Keratinocyte (primary cell): ENCODE data around the gene PRKCA. TPM values are rescaled to one million over a fixed set of nuclear protein-coding genes. Genes with fewer than 3 reads are reported as not detected.

Source experiments
- DNase-seq: peaks from one replicate; pipeline ENCODE4 v3.0.0-alpha.2; 2011; ENCODE audit warnings: low read depth, missing footprints, low spot score
- FAIRE-seq: peaks from 2 replicates; lab custom pipeline; 2011; peaks lifted over from hg19 to GRCh38; lab: Jason Lieb, UNC
- H2AFZ ChIP-seq: 2 replicates; pipeline ENCODE4 v1.6.0; 2012; ENCODE audit warnings: low read length, control low read depth, inconsistent platforms; ENCODE audit not compliant: control insufficient read depth
- H3K27ac ChIP-seq: 2 replicates; pipeline ENCODE4 v1.5.1; 2011; ENCODE audit warnings: low read length; ENCODE audit not compliant: control insufficient read depth, insufficient read depth
- H3K27me3 ChIP-seq: 3 replicates; pipeline ENCODE4 v1.6.0; 2011; ENCODE audit warnings: low read length; ENCODE audit not compliant: control insufficient read depth, insufficient read depth; ENCODE audit errors: extremely low read depth
- H3K36me3 ChIP-seq, 2 experiments: 2 replicates in 1 of 2; 3 replicates in 1 of 2; pipeline ENCODE4 v1.5.1; 2011; ENCODE audit warnings: low read length in 2 of 2, mild to moderate bottlenecking in 1 of 2; ENCODE audit not compliant: control insufficient read depth in 2 of 2, insufficient read depth in 2 of 2; ENCODE audit errors: extremely low read depth in 1 of 2
- H3K4me1 ChIP-seq: 3 replicates; pipeline ENCODE4 v1.5.1; 2011; ENCODE audit warnings: low read length; ENCODE audit not compliant: control insufficient read depth, insufficient read depth; ENCODE audit errors: extremely low read depth
- H3K4me2 ChIP-seq: 3 replicates; pipeline ENCODE4 v1.6.0; 2011; ENCODE audit warnings: low read depth, low read length; ENCODE audit not compliant: control insufficient read depth, insufficient read depth; ENCODE audit errors: extremely low read depth
- H3K4me3 ChIP-seq, 3 experiments: fragments of 200-600 bp in 1 of 3; sonication (generic) in 1 of 3; 2 replicates in 2 of 3; 3 replicates in 1 of 3; pipeline ENCODE4 v1.5.1; 2011 to 2016; ENCODE audit warnings: low read length in 3 of 3, mild to moderate bottlenecking in 3 of 3, control low read depth in 2 of 3, inconsistent platforms in 1 of 3, low read depth in 1 of 3, mixed read lengths in 1 of 3, mixed run types in 1 of 3, moderate library complexity in 1 of 3; ENCODE audit not compliant: control insufficient read depth in 2 of 3, insufficient read depth in 2 of 3; ENCODE audit errors: extremely low read depth in 1 of 3
- H3K79me2 ChIP-seq: 2 replicates; pipeline ENCODE4 v1.6.0; 2012; ENCODE audit warnings: low read length; ENCODE audit not compliant: control insufficient read depth, insufficient read depth
- H3K9ac ChIP-seq: 3 replicates; pipeline ENCODE4 v1.6.0; 2011; ENCODE audit warnings: low read length; ENCODE audit not compliant: control insufficient read depth, insufficient read depth; ENCODE audit errors: extremely low read depth
- H3K9me1 ChIP-seq: 3 replicates; pipeline ENCODE4 v1.6.0; 2011; ENCODE audit warnings: low read length; ENCODE audit not compliant: control insufficient read depth, insufficient read depth; ENCODE audit errors: extremely low read depth
- H3K9me3 ChIP-seq: 2 replicates; pipeline ENCODE4 v1.5.1; 2012; ENCODE audit warnings: low read depth, low read length; ENCODE audit not compliant: control insufficient read depth
- H4K20me1 ChIP-seq: 3 replicates; pipeline ENCODE4 v1.6.0; 2011; ENCODE audit warnings: low read length; ENCODE audit not compliant: control insufficient read depth, insufficient read depth; ENCODE audit errors: extremely low read depth
- EZH2 ChIP-seq: IDR thresholded peaks from one replicate; pipeline ENCODE4 v1.6.1; 2012; ENCODE audit warnings: inconsistent platforms, mild to moderate bottlenecking, low read length, moderate library complexity
- dilution Hi-C: fragments of 300-500 bp; cut with MboI; formaldehyde crosslinking; loops from one replicate; pipeline ENCODE4 v1.7.0; 2020; ENCODE audit warnings: low sequenced_read_pairs; ENCODE audit not compliant: extremely low pct_ligation_motif_present
- polyA plus RNA-seq, 5 experiments: library from polyadenylated mRNA; depleted of rRNA in 3 of 5; stranded (reverse) in 3 of 5; stranded (forward) in 1 of 5; unstranded in 1 of 5; fragments of >200 nt; gene quantifications; 1 replicate in 1 of 5; 2 replicates in 3 of 5; 3 replicates in 1 of 5; pipeline versions ENCODE4 v1.2.1 to v1.2.3, GENCODE V29; 2011 to 2012; ENCODE audit warnings: missing spikeins in 2 of 5, low read depth in 1 of 5, low replicate concordance in 1 of 5
- TF ChIP-seq, protein P1 (sequence below), 3 experiments: IDR thresholded peaks in 1 of 3; conservative IDR thresholded peaks in 1 of 3; optimal IDR thresholded peaks in 1 of 3; 2 replicates in 2 of 3; 3 replicates in 1 of 3; pipeline versions ENCODE3 to v1.5.1; 2011; ENCODE audit warnings: low read length in 3 of 3, mild to moderate bottlenecking in 3 of 3, moderate library complexity in 2 of 3, control low read depth in 1 of 3, inconsistent platforms in 1 of 3; ENCODE audit not compliant: insufficient read depth in 2 of 3; ENCODE audit errors: extremely low read depth in 1 of 3

Gene PRKCA
- polyA plus RNA-seq, 1 donor (not counting 4 experiments of a cell fraction or from before 2014, with no cell fraction given) = 3.6 TPM

DNA sequence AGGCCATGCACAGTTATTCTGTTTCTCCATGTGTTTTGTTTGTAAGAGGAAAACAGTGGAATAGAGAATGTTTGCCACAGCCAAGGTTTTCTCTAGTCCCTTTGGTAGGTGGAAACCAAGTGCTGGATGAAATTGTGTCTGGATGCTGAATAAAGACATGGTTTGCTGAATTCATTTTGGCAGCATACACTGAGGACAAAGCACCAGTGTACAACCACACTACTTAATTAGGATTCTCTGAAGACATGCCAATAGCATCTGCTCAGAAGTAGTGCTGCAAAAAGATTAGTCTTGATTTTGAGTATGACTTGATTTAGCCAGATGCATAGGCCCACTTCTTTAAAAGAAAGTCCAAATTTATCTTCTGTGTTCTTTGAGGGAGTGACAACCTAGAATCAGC is 302.0 kb downstream of the PRKCA start:
- H3K4me3 ChIP-seq = no peak overlapping the region
- TF ChIP-seq EZH2 = no peak
- TF ChIP-seq, protein P1, sequence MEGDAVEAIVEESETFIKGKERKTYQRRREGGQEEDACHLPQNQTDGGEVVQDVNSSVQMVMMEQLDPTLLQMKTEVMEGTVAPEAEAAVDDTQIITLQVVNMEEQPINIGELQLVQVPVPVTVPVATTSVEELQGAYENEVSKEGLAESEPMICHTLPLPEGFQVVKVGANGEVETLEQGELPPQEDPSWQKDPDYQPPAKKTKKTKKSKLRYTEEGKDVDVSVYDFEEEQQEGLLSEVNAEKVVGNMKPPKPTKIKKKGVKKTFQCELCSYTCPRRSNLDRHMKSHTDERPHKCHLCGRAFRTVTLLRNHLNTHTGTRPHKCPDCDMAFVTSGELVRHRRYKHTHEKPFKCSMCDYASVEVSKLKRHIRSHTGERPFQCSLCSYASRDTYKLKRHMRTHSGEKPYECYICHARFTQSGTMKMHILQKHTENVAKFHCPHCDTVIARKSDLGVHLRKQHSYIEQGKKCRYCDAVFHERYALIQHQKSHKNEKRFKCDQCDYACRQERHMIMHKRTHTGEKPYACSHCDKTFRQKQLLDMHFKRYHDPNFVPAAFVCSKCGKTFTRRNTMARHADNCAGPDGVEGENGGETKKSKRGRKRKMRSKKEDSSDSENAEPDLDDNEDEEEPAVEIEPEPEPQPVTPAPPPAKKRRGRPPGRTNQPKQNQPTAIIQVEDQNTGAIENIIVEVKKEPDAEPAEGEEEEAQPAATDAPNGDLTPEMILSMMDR (optimal IDR thresholded peaks at IDR 0.05 in 1 of 3, IDR thresholded peaks at IDR 0.05 in 1 of 3, conservative IDR thresholded peaks at IDR 0.05 in 1 of 3; ENCODE audit: extremely low read depth in 1 of 3, insufficient read depth in 2 of 3, low read length in 3 of 3) = no peak
- DNase-seq (no peak), FAIRE-seq (no peak)
- no peaks in the 10 kb centered on the region for H3K79me2 ChIP-seq
- no peaks in the 10 kb centered on the region for H3K4me1 ChIP-seq
- no peaks in the 10 kb centered on the region for H3K27me3 ChIP-seq
- H2AFZ ChIP-seq = no peak overlapping the region
- no peaks in the 10 kb centered on the region for H3K9me1 ChIP-seq
- no peaks in the 10 kb centered on the region for H4K20me1 ChIP-seq
- H3K9ac ChIP-seq = no peak overlapping the region
- no peaks in the 10 kb centered on the region for H3K36me3 ChIP-seq
- no peaks in the 10 kb centered on the region for H3K9me3 ChIP-seq
- H3K27ac ChIP-seq = no peak overlapping the region
- dilution Hi-C loops = no loop called here
- no peak overlapping the region for H3K4me2 ChIP-seq

DNA sequence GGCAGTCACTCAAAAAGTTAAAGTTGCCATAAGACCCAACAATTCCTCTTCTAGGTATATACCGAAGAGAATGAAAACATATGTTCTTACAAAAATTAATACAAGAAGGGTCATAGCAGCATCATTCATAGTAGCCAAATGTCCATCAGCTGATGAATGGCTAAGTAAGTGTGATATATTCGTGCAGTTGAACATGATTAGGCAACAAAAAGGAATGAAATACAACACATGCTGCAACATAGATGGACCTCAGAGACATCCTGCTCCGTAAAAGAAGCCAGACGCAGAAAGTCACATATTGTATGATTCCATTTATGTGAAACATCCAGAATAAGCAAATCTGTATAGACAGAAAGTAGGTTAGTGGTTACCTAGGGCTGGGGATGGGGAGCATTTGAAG is 303.1 kb downstream of the PRKCA start:
- no peak for FAIRE-seq
- Histone ChIP-seq H3K36me3 (no peaks in the 10 kb centered on the region), H3K4me1 (no peaks in the 10 kb centered on the region), H3K79me2 (no peaks in the 10 kb centered on the region), H3K27me3 (no peaks in the 10 kb centered on the region), H3K9ac (no peak overlapping the region), H3K4me2 (no peak overlapping the region), H3K9me3 (no peaks in the 10 kb centered on the region), H3K9me1 (no peaks in the 10 kb centered on the region), H3K27ac (no peak overlapping the region), H4K20me1 (no peaks in the 10 kb centered on the region), H3K4me3 (no peak overlapping the region), H2AFZ (no peak overlapping the region)
- dilution Hi-C loops = no loop called here
- no peak for TF ChIP-seq EZH2
- TF ChIP-seq, protein P1 (optimal IDR thresholded peaks at IDR 0.05 in 1 of 3, IDR thresholded peaks at IDR 0.05 in 1 of 3, conservative IDR thresholded peaks at IDR 0.05 in 1 of 3; ENCODE audit: extremely low read depth in 1 of 3, insufficient read depth in 2 of 3, low read length in 3 of 3) = no peak
- no peak for DNase-seq
